ENCODE data around the gene ARF1. TPM values are rescaled to one million over a fixed set of nuclear protein-coding genes. Genes with fewer than 3 reads are reported as not detected.

The ARF1 gene
- total and polyA plus RNA-seq, 2 of the 8 experiments (the other 6 are each of a cell fraction or from before 2014, with no cell fraction given), result 265 to 471 TPM

DNA sequence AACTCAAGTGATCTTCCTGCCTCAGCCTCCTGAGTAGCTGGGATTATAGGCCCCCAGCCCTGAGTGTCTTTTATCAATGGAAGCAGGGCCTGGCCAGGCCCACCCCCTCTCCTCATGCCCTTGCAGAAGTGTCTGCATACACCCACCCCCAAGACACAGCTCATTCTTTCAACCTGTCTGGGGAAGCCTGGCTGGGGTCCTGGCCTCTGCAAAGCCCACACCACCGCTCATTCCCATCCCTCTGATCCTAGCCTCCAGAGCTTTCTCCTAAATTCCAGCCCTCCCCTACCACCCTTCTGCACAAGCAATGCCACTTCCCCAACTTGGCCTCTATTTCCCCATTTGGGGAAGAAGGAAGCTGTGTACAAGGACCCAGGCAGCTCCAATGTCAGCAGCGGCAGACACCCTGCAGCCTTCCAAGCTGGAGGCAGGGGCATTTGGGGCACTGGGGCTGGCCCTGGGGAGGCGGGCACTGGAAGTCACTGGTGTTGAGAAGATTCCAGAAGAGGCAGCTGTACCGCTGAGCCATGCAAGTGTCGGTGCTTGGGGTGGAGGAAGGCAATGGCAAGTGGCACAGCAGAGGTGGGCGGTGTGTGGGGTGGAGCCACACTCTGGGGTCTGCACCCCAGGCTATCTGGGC is 33.7 kb upstream of the ARF1 start (continued):
- no peak for TF ChIP-seq NRF1 (IDR thresholded peaks at IDR 0.05; ENCODE audit: low read depth, low read length)
- TF ChIP-seq, protein P1, sequence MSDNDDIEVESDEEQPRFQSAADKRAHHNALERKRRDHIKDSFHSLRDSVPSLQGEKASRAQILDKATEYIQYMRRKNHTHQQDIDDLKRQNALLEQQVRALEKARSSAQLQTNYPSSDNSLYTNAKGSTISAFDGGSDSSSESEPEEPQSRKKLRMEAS (IDR thresholded peaks at IDR 0.05), result no peak
- TF ChIP-seq SRF (IDR thresholded peaks at IDR 0.05; ENCODE audit: low read depth, low read length), result no peak
- no peak for TF ChIP-seq RXRA (IDR thresholded peaks at IDR 0.05; ENCODE audit: insufficient read depth, low read depth, low read length)
- TF ChIP-seq POU5F1 (IDR thresholded peaks at IDR 0.05; ENCODE audit: low read depth, low read length), result no peak
- TF ChIP-seq TAF7 (optimal IDR thresholded peaks at IDR 0.05; ENCODE audit: borderline replicate concordance, low read depth, low read length), result no peak
